BE2C (cell line): ENCODE data around the gene PIP5K1C.

Source experiments
- DNase-seq: peaks from one replicate; pipeline ENCODE4 v3.0.0-alpha.2; 2020
- H3K27me3 ChIP-seq: fragments of 250-450 bp; sonication (Bioruptor Pico); 2 replicates; pipeline ENCODE4 v1.5.1; 2020; ENCODE audit warnings: mild to moderate bottlenecking
- H3K36me3 ChIP-seq: fragments of 250-450 bp; sonication (Bioruptor Pico); 2 replicates; pipeline ENCODE4 v1.5.1; 2020; ENCODE audit warnings: mild to moderate bottlenecking
- H3K4me1 ChIP-seq: fragments of 250-450 bp; sonication (Bioruptor Pico); 2 replicates; pipeline ENCODE4 v1.5.1; 2020
- H3K4me3 ChIP-seq: 2 replicates; pipeline ENCODE4 v1.5.1; 2011; ENCODE audit warnings: low read depth, low read length
- H3K9me3 ChIP-seq: fragments of 250-450 bp; sonication (Bioruptor Pico); 2 replicates; pipeline ENCODE4 v1.5.1; 2020
- TF ChIP-seq, protein P1 (sequence below): IDR thresholded peaks from 2 replicates; pipeline ENCODE4 v1.5.1; 2012; ENCODE audit warnings: mild to moderate bottlenecking, low read depth, low read length

The PIP5K1C gene

DNA sequence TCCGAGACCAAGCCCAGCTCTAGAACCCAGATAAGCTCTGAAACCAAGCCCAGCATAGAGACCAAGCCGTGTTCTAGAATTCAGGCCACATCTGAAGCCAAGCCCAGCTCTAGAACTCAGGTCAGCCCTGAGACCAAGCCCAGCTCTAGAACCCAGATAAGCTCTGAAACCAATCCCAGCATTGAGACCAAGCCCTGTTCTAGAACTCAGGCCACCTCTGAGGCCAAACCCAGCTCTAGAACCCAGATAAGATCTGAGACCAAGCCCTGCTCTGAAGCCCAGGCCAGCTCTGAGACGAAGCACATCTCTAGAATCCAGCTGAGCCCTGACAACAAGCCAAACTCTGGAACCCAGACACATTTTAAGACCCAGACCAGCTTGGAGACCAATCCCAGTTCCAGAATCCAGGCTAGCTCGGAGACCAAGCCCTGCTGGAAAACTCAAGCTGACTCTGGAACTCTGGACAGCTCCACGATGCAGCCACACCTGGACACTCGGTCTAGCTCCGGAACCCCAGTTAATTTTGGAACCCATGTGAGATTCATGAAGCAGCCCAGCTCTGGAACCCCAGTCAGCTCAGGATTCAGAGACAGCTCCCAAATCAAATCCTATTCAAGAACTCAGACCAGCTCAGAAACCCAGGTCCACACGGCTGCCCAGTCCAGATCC is 109.1 kb downstream of the PIP5K1C start:
- Histone ChIP-seq H3K27me3 (peaks cover 46% of the 10 kb centered on the region), H3K9me3 (no peaks in the 10 kb centered on the region; the same call in 1 of the 2 replicates), H3K36me3 (no peaks in the 10 kb centered on the region), H3K4me3 (no peak overlapping the region), H3K4me1 (no peaks in the 10 kb centered on the region)
- DNase-seq, result no peak
- TF ChIP-seq, protein P1, sequence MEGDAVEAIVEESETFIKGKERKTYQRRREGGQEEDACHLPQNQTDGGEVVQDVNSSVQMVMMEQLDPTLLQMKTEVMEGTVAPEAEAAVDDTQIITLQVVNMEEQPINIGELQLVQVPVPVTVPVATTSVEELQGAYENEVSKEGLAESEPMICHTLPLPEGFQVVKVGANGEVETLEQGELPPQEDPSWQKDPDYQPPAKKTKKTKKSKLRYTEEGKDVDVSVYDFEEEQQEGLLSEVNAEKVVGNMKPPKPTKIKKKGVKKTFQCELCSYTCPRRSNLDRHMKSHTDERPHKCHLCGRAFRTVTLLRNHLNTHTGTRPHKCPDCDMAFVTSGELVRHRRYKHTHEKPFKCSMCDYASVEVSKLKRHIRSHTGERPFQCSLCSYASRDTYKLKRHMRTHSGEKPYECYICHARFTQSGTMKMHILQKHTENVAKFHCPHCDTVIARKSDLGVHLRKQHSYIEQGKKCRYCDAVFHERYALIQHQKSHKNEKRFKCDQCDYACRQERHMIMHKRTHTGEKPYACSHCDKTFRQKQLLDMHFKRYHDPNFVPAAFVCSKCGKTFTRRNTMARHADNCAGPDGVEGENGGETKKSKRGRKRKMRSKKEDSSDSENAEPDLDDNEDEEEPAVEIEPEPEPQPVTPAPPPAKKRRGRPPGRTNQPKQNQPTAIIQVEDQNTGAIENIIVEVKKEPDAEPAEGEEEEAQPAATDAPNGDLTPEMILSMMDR, result no peak

DNA sequence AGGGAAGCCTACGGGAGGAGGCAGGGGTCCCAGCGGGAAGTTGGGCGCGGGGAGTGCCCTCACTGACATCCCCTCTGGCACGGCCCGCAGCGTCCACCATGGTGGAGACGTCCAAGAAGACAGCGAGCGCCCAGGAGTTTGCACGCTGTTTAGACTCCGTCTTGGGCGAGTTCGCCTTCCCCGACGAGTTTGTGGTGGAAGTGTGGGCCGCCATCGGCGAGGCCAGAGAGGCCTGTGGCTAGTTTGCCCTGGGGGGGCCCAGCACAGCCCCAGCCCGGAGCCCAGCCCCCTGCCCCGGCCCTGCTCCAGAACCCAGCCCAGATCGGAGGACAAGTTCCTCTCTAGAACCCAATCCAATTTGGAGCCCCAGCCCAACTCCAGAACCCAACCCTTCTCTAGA is 110.3 kb downstream of the PIP5K1C start:
- no peak overlapping the region for H3K4me3 ChIP-seq
- no peaks in the 10 kb centered on the region for H3K36me3 ChIP-seq
- H3K4me1 ChIP-seq, result no peaks in the 10 kb centered on the region
- H3K27me3 ChIP-seq, result peaks cover 50% of the 10 kb centered on the region
- TF ChIP-seq, protein P1, result no peak
- no peaks in the 10 kb centered on the region; the same call in 1 of the 2 replicates for H3K9me3 ChIP-seq
- DNase-seq, result no peak

DNA sequence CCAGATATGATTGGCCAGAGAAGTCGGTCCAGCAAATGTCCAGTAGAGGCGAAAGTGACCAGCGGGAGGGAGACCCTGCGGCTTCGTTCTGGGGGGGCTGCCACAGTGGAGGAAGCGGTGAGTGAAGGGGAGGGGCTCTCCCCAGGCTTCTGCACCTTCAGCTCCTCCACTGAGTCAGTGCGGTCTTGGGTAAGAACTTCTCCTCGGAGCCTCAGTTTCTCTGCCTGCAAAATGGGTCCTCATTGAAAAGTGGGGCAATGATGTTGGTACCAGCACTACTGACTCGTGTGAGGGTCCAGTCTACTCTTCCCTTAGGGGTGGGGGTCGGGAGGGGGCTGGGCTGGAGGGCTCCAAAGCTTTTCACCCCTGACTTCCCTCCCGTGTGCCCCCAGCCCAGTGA is 110.8 kb downstream of the PIP5K1C start:
- Histone ChIP-seq H3K4me3 (no peak overlapping the region), H3K9me3 (no peaks in the 10 kb centered on the region; the same call in 1 of the 2 replicates), H3K36me3 (no peaks in the 10 kb centered on the region), H3K27me3 (peaks cover 47% of the 10 kb centered on the region), H3K4me1 (no peaks in the 10 kb centered on the region)
- DNase-seq, result no peak
- TF ChIP-seq, protein P1, result no peak

DNA sequence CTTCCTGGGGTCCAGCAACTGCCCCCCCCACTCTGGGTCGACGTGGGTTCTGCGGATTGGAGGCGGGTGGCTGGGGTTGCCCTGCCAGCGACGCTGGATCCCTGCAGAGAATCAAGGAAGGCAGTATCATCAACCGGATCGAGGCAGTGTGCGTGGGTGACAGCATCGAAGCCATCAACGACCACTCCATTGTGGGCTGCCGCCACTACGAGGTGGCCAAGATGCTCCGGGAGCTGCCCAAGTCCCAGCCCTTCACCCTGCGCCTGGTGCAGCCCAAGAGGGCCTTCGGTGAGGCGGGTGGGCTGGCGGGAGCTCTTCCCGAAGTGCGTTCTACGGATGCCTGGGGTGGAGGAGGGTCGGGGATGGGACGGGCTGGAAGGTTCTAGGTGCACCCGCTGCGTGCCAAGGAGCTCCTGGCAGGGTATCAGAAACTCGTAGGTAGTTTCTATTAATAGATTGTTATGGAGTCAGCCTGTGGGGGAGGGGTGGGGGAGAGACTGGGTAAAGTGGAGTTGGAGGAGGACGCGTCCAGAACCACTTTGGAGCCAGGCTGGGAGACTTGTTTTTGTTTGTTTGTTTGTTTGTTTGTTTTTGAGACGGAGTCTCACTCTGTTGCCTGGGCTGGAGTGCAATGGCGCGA is 113.4 kb downstream of the PIP5K1C start:
- H3K4me1 ChIP-seq, result no peaks in the 10 kb centered on the region
- no peak for DNase-seq
- no peak overlapping the region for H3K4me3 ChIP-seq
- no peaks in the 10 kb centered on the region; the same call in 1 of the 2 replicates for H3K9me3 ChIP-seq
- H3K36me3 ChIP-seq, result no peaks in the 10 kb centered on the region
- TF ChIP-seq, protein P1, result no peak
- peaks cover 46% of the 10 kb centered on the region for H3K27me3 ChIP-seq

DNA sequence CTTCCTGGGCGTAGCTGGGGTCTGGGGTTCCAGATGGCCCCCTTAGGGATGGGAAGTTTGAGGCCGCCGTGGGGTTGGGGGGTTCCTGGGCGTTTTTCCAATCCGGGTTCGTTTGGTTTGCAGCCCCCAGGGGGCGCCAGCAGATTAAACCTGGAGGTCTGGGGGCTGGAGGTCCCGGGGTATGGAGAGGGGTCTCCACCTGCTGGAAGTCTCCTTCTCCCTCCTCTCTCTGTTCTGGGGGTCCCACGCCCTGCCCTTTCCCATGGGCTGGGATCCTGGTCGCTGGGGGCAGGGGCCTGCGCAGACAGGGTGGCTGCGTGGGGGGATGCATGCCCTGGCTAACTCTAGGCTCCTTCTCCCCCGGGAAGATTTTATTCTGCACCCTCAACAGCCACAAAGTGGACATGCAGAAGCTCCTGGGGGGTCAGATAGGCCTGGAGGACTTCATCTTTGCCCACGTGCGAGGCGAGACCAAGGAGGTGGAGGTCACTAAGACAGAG is 114.1 kb downstream of the PIP5K1C start:
- Histone ChIP-seq H3K36me3 (no peaks in the 10 kb centered on the region), H3K4me3 (no peak overlapping the region), H3K4me1 (no peaks in the 10 kb centered on the region), H3K9me3 (no peaks in the 10 kb centered on the region; the same call in 1 of the 2 replicates), H3K27me3 (peaks cover 46% of the 10 kb centered on the region)
- peak; percentile 55 for DNase-seq
- TF ChIP-seq, protein P1, result peak; percentile 65
